Measurements from ENCODE around the gene PDE4D. TPM values are rescaled to one million over a fixed set of nuclear protein-coding genes. Genes with fewer than 3 reads are reported as not detected.

Gene PDE4D
- total RNA-seq, 2 donors from 2014 or later: 116 to 154 TPM

DNA sequence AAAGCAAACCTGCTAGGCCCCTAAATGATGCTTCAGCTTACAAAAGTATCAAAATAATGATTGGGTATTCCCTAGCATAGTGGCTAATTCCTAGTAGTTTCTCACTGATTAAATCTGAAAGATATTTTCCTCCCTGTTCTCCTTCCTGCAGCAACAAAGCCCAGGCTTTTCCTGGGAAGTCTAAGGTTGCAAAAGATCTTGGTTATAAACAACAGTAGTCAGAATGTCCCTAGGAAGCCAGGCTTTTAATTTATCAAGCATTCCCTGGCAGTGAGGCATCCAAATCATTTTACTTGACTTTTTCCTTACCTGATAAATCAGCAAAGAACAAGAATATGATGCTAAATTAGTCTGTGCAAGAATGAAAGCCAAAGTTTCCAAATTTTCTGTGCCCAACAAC is 272.0 kb downstream of the PDE4D start:
- H3K4me3 Mint-ChIP-seq: no peak overlapping the region
- DNase-seq (no peak), ATAC-seq (replicated peaks in 1 of 2) (no peak)
- H3K27ac Mint-ChIP-seq: no peak overlapping the region
- no peaks in the 10 kb centered on the region for H3K36me3 Mint-ChIP-seq (ENCODE audit: insufficient read depth in 2 of 2)
- H3K4me1 Mint-ChIP-seq (ENCODE audit: low read depth): no peaks in the 10 kb centered on the region
- no peaks in the 10 kb centered on the region for H3K9me3 Mint-ChIP-seq
- H3K27me3 Mint-ChIP-seq (ENCODE audit: low read depth): peaks cover 30% of the 10 kb centered on the region

DNA sequence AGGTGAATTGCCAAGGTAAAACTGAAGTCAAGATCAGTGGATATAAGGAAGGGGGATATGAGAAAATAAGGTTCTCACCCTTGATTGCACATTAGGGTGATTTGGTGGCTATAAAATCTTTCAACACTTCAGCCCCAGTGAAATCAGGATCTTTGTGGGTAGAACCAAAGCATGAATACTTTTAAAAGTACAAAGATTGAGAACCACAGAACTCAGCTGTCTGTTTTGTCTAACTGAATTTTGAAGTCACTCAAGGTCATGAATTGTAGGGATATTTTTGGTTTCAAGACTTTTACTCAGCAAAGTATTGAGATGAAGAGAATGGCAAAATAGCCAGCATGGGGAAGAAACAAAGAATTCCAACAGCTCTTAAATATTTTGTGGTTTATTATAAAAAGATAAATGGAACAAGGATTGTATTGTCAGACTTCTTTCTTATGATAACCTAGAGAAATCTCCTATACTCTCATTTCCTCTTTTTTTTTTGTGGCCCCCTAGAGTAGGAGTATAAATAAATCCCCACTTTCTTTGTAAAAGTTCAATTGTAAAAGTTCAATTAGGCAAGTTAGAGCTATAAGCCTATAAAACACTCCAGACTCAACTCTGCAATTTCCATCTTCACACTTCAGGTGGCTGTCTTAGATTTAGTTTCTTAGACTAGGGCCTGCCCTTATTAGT is 272.9 kb downstream of the PDE4D start:
- DNase-seq (no peak), ATAC-seq (replicated peaks in 1 of 2) (no peak)
- Mint-ChIP-seq H3K36me3 (ENCODE audit: insufficient read depth in 2 of 2) (no peaks in the 10 kb centered on the region), H3K4me1 (ENCODE audit: low read depth) (no peaks in the 10 kb centered on the region), H3K4me3 (no peak overlapping the region), H3K27me3 (ENCODE audit: low read depth) (peaks cover 30% of the 10 kb centered on the region), H3K9me3 (no peaks in the 10 kb centered on the region), H3K27ac (no peak overlapping the region)

DNA sequence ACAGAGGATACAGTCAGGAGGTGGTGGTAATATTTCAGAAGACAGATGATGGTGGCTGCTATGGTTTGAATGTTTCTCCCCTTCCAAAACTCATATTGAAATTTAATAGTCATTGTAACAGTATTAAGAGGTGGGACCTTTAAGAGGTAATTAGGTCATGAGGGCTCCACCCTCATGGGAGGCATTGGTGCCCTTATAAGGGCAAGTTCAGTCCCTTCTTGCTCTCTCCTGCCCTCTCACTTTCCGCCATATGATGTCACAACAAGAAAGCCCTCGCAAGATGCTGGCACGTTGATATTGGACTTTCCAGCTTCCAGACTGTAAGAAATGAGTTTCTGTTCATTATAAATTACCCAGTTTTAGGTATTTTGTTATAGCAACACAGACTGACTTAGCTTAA is 274.9 kb downstream of the PDE4D start:
- Mint-ChIP-seq H3K9me3 (no peaks in the 10 kb centered on the region), H3K4me1 (ENCODE audit: low read depth) (no peaks in the 10 kb centered on the region), H3K27ac (no peak overlapping the region), H3K36me3 (ENCODE audit: insufficient read depth in 2 of 2) (no peaks in the 10 kb centered on the region), H3K27me3 (ENCODE audit: low read depth) (peaks cover 21% of the 10 kb centered on the region), H3K4me3 (no peak overlapping the region)
- ATAC-seq (replicated peaks in 1 of 2) (no peak), DNase-seq (no peak)

DNA sequence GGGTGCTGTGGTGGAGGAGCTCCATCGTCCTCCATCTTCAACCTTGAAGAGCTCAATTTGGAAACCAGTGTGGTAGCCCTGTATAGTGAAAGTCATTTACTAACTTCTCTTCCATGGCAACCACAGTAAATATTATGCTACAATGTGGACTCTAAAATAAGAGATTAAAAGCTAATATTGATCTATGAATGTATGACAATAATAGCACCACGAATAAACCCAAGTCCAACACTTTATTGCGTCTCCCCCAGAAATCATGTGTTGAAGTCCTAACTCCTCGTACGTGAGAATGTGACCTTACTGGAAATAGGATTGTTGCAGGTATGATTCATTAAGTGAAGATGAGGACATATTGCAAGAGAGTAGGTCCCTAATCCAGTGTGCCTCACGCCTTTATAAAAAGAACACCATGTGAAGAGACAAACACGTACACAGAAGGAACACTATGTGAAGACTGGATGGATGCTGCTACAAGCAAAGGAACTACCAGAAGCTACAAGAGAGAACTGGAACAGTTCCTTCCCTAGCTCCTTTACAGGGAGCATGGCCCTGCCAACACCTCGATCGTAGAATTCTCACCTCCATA is 276.2 kb downstream of the PDE4D start:
- Mint-ChIP-seq H3K4me3 (no peak overlapping the region), H3K4me1 (ENCODE audit: low read depth) (no peaks in the 10 kb centered on the region), H3K9me3 (no peaks in the 10 kb centered on the region), H3K27me3 (ENCODE audit: low read depth) (peaks cover 20% of the 10 kb centered on the region), H3K36me3 (ENCODE audit: insufficient read depth in 2 of 2) (no peaks in the 10 kb centered on the region), H3K27ac (no peak overlapping the region)
- ATAC-seq (replicated peaks in 1 of 2) (no peak), DNase-seq (no peak)

DNA sequence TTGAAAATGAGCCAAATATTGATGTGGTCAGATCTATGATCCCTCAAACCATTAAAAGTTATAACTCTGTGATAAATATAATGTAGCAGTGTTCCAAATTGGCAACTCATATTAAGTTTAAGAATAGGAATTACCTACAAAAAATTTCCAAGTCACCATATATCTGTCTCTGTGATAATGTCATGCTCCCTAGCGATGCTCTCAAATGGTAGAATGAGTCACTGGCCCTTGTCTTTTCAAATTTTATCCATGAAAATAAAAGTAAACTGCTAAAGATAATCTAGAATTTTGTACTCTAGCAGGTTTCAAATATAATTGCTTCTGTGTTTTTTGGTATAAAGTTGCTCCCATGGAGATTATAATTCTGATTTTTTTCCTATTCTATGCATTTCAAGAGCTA is 277.1 kb downstream of the PDE4D start:
- Mint-ChIP-seq H3K9me3 (no peaks in the 10 kb centered on the region), H3K4me3 (no peak overlapping the region), H3K36me3 (ENCODE audit: insufficient read depth in 2 of 2) (no peaks in the 10 kb centered on the region), H3K27me3 (ENCODE audit: low read depth) (peaks cover 28% of the 10 kb centered on the region), H3K4me1 (ENCODE audit: low read depth) (no peaks in the 10 kb centered on the region), H3K27ac (no peak overlapping the region)
- no peak for ATAC-seq (replicated peaks in 1 of 2)
- no peak for DNase-seq

DNA sequence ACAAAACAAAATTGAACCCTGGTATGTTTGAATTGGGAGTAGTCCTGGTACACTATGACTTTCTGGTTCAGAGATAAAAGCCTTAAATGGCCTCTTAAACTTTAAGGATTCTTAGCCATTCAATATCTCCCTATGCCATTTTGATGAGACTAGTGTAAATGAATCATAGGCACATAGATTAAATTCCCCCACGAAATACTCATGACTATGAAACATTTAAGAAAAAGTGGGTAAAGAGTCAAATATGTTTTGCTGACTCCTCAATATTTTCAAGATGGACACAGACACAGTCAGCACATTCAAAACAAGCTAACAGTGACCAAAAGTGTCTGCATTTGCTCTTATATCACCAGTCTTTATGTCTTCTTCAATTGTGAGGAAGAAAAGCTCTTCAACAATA is 278.3 kb downstream of the PDE4D start:
- no peaks in the 10 kb centered on the region for H3K4me1 Mint-ChIP-seq (ENCODE audit: low read depth)
- H3K9me3 Mint-ChIP-seq: no peaks in the 10 kb centered on the region
- DNase-seq: no peak
- H3K4me3 Mint-ChIP-seq: no peak overlapping the region
- ATAC-seq (replicated peaks in 1 of 2): no peak
- no peak overlapping the region for H3K27ac Mint-ChIP-seq
- peaks cover 26% of the 10 kb centered on the region for H3K27me3 Mint-ChIP-seq (ENCODE audit: low read depth)
- no peaks in the 10 kb centered on the region for H3K36me3 Mint-ChIP-seq (ENCODE audit: insufficient read depth in 2 of 2)

DNA sequence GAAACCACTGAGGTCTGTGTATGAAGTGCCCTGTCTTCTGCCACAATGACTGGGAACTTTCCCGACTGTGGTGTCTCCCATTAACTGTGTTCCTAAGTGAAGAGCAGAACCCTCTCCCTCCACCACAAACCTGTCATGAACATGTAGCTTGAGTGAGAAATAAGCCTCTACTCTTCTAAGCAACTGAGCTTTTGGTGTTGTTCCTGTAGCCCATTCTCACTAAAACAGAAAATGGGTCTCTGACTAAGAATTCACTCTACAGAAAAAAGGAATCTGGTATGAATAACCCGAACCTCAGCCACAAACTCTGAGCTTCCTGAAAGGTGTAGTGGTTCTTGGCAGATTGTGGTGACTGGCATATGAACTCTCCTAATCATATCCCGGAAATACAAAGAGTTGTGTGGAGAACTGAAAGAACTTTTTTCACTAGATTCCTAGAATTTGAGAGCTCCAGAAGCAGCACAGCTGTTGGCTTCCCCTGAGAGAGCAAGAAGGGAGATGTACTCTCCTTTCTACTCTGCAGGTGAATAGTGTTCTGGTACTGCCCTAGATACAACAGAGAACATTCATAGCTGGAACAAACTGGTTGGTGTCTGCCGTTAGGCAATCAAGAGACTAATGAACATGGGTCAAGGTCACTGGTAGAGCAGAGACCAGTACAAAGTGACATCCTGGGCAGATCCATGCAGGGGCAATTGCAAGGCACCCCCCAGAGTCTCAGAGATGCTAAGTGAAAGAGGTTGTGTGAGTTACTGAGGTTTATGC is 283.8 kb downstream of the PDE4D start:
- Mint-ChIP-seq H3K27ac (peak overlapping the region; percentile 94), H3K4me1 (ENCODE audit: low read depth) (peaks cover 21% of the 10 kb centered on the region), H3K4me3 (peak overlapping the region in 1 of 2 donors; percentile 33), H3K27me3 (ENCODE audit: low read depth) (peaks cover 43% of the 10 kb centered on the region), H3K36me3 (ENCODE audit: insufficient read depth in 2 of 2) (peaks cover 0 to 2% of the 10 kb centered on the region in 2 donors), H3K9me3 (no peaks in the 10 kb centered on the region)
- ATAC-seq (replicated peaks in 1 of 2): peak; percentile 81 to 82
- DNase-seq: peak; percentile 33 to 36

DNA sequence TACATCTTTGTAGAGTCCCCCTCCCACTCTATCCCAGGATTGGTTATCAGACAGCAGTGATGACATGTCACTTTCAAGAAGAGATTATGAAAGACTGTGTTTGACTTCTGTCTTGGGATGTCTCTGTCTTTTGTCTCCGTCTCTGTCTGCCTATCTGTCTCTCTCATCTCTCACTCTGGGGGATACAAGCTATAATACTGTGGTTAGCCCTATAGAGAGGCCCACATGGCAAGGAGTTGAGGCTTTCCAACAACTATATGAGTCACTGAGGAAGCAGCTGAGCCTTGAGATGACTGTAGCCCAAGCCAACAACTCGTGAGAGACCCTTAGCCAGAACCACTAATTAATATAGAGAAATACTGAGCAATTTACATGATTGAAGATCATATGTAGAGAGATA is 284.8 kb downstream of the PDE4D start:
- Mint-ChIP-seq H3K4me1 (ENCODE audit: low read depth) (peaks cover 21% of the 10 kb centered on the region), H3K27ac (peak overlapping the region; percentile 94), H3K27me3 (ENCODE audit: low read depth) (peaks cover 43% of the 10 kb centered on the region), H3K36me3 (ENCODE audit: insufficient read depth in 2 of 2) (peaks cover 0 to 2% of the 10 kb centered on the region in 2 donors), H3K9me3 (no peaks in the 10 kb centered on the region), H3K4me3 (peak overlapping the region; percentile 60 to 77)
- DNase-seq: peak; percentile 19 to 47
- peak; percentile 74 to 80 for ATAC-seq (replicated peaks in 1 of 2)

DNA sequence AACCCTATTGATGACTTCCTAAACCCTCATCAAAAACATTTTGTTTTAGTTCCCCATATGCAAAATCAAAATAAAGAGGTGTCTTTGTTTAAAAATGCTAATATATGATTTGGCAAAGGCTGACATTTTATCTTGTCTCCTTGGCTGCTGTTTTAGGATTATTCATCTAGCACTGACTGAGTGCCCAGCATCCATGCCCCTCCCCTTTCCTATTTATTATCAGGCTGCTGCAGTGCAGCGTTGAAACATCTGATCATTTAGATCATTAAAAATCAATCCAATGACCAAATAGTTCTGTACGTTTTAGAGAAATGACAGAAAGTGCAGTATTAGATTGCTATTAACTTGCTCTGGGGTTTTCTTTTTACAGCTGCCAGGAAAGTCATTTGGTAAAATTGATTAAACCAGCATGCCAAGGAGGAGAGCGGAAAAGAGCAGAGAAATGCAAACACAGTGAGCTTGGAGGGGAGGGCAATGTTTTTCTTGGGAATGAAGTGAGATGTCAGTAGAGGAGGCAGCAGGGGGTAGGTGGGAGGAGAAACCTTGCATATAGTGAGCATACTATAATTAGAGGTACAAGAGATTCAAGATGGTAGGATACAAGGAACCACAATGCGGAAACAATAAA is 286.3 kb downstream of the PDE4D start:
- no peak overlapping the region for H3K4me3 Mint-ChIP-seq
- peaks cover 0 to 2% of the 10 kb centered on the region in 2 donors for H3K36me3 Mint-ChIP-seq (ENCODE audit: insufficient read depth in 2 of 2)
- H3K27ac Mint-ChIP-seq: no peak overlapping the region
- H3K4me1 Mint-ChIP-seq (ENCODE audit: low read depth): peaks cover 21% of the 10 kb centered on the region
- H3K9me3 Mint-ChIP-seq: no peaks in the 10 kb centered on the region
- DNase-seq: no peak
- peaks cover 41% of the 10 kb centered on the region for H3K27me3 Mint-ChIP-seq (ENCODE audit: low read depth)
- no peak for ATAC-seq (replicated peaks in 1 of 2)

DNA sequence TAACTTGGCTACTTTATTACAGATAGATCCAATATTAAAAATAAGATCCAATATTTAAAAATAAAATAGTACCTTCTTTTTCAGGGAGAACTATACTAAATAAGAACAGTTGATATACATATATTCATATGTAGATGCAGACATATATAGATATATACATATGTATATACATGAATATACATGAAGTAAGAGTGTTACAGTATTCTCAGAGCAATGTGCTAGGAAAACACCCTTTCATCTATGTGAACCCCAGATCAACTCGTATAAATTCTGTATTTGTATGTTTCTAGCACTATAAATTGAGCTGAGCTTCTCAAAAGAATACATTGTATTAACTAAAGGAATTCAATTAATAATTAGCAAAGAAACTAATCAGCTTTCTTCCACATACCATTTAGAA is 287.6 kb downstream of the PDE4D start:
- DNase-seq: no peak
- Mint-ChIP-seq H3K9me3 (no peaks in the 10 kb centered on the region), H3K27ac (no peak overlapping the region), H3K27me3 (ENCODE audit: low read depth) (peaks cover 40% of the 10 kb centered on the region), H3K36me3 (ENCODE audit: insufficient read depth in 2 of 2) (peaks cover 0 to 2% of the 10 kb centered on the region in 2 donors), H3K4me1 (ENCODE audit: low read depth) (peaks cover 21% of the 10 kb centered on the region), H3K4me3 (no peak overlapping the region)
- no peak for ATAC-seq (replicated peaks in 1 of 2)

DNA sequence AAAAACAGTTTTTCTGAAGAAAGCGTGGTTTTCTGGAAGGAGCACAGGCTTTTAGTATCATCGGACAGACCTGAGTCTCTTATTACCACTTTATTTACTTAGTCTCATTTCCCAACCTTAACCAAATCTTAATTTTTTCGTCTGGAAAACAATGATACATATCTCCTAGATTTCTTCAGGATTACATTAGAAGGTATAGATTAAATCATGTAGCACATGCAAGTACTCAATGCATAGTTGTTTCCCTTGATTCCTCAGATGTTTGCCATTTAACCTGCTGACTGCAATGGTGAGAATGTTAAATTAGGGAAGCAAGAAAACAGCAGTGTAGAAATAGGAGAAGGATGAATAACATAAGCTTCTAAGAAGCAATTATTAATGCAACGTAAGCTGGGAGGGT is 289.4 kb downstream of the PDE4D start:
- DNase-seq (no peak), ATAC-seq (replicated peaks in 1 of 2) (no peak)
- Mint-ChIP-seq H3K27me3 (ENCODE audit: low read depth) (peaks cover 48% of the 10 kb centered on the region), H3K4me1 (ENCODE audit: low read depth) (peaks cover 12% of the 10 kb centered on the region), H3K36me3 (ENCODE audit: insufficient read depth in 2 of 2) (no peaks in the 10 kb centered on the region), H3K4me3 (no peak overlapping the region), H3K9me3 (no peaks in the 10 kb centered on the region), H3K27ac (no peak overlapping the region)

DNA sequence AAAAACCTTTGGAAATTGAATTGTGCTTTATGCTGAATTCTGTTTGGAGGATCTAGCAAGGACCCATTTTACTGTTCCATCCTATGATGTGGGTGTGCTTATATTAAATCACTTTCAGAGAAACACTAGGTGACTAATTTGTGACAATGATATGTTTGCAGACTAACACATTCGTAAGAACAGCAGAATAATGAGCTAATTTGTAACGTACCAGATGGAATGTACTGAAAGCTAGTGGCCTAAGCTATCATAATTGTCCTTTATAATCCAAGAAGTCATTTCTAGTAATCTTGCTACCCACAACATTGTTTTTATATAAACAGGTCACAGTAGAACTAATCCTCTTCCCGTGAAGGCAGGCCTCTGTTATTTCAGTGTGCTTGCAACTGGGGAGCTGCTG is 292.5 kb downstream of the PDE4D start:
- Mint-ChIP-seq H3K27me3 (ENCODE audit: low read depth) (peaks cover 43% of the 10 kb centered on the region), H3K27ac (no peak overlapping the region), H3K9me3 (no peaks in the 10 kb centered on the region), H3K36me3 (ENCODE audit: insufficient read depth in 2 of 2) (no peaks in the 10 kb centered on the region), H3K4me1 (ENCODE audit: low read depth) (no peaks in the 10 kb centered on the region), H3K4me3 (no peak overlapping the region)
- no peak for DNase-seq
- peak in 1 of 2 donors; percentile 60 for ATAC-seq (replicated peaks in 1 of 2)

DNA sequence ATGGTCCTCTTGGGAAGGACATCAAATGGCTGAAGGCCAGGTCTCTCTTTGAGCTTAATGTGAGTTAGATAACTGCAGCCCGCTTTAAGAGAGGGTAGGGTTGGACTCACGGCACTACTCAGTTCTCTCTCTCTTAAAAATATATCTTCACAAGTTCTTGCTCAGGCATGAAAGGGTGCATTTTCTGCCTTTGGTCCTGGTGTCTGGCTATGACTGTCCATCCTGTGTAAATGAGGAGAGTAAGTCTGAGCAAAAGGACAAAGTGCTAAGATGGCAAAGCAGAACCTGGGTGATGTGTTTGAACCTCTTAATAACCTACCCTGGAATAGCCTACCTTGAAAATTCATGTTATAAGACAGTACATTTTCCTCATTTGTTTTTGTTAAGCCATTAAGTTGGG is 293.4 kb downstream of the PDE4D start:
- H3K4me3 Mint-ChIP-seq: no peak overlapping the region
- DNase-seq (no peak), ATAC-seq (replicated peaks in 1 of 2) (no peak)
- no peaks in the 10 kb centered on the region for H3K4me1 Mint-ChIP-seq (ENCODE audit: low read depth)
- no peak overlapping the region for H3K27ac Mint-ChIP-seq
- peaks cover 37% of the 10 kb centered on the region for H3K27me3 Mint-ChIP-seq (ENCODE audit: low read depth)
- no peaks in the 10 kb centered on the region for H3K9me3 Mint-ChIP-seq
- no peaks in the 10 kb centered on the region for H3K36me3 Mint-ChIP-seq (ENCODE audit: insufficient read depth in 2 of 2)

Data from activated T-cell treated with anti-CD3 and anti-CD28 coated beads, Interleukin-2, amount 50 U/mL, for 72 hours (primary cell).